Smooth muscle cell (in vitro differentiated cells): Measurements from ENCODE around the gene TUBA4A. TPM values are rescaled to one million over a fixed set of nuclear protein-coding genes. Genes with fewer than 3 reads are reported as not detected.

ENCODE experiments used
- DNase-seq: peaks from one replicate; lab custom pipeline; 2025; ENCODE audit not compliant: unreplicated experiment; lab: John Stamatoyannopoulos, UW
- H2AFZ ChIP-seq: fragments of 200-600 bp; sonication (generic); 2 replicates; pipeline ENCODE4 v1.6.0; 2016; ENCODE audit warnings: antibody characterized with exemption, low read depth, mild to moderate bottlenecking
- H3F3A ChIP-seq: fragments of 200-600 bp; sonication (generic); 2 replicates; pipeline ENCODE4 v1.6.0; 2017; ENCODE audit warnings: antibody characterized with exemption, low read depth
- H3K27ac ChIP-seq: fragments of 200-600 bp; sonication (generic); 2 replicates; pipeline ENCODE4 v1.5.1; 2016; ENCODE audit warnings: low read depth, mild to moderate bottlenecking
- H3K27me3 ChIP-seq: fragments of 200-600 bp; sonication (generic); 2 replicates; pipeline ENCODE4 v1.6.1; 2016; ENCODE audit warnings: low read depth, mild to moderate bottlenecking
- H3K36me3 ChIP-seq: fragments of 200-600 bp; sonication (generic); 2 replicates; pipeline ENCODE4 v1.5.1; 2016; ENCODE audit warnings: low read depth
- H3K4me1 ChIP-seq: fragments of 200-600 bp; sonication (generic); 2 replicates; pipeline ENCODE4 v1.5.1; 2016; ENCODE audit warnings: low read depth
- H3K4me2 ChIP-seq: fragments of 200-600 bp; sonication (generic); 2 replicates; pipeline ENCODE4 v1.6.0; 2016; ENCODE audit warnings: mild to moderate bottlenecking
- H3K4me3 ChIP-seq: fragments of 200-600 bp; sonication (generic); 2 replicates; pipeline ENCODE4 v1.5.1; 2016; ENCODE audit warnings: mild to moderate bottlenecking
- H3K79me2 ChIP-seq: fragments of 200-600 bp; sonication (generic); 2 replicates; pipeline ENCODE4 v1.6.0; 2016; ENCODE audit warnings: low read depth, mild to moderate bottlenecking
- H3K9ac ChIP-seq: fragments of 200-600 bp; sonication (generic); 2 replicates; pipeline ENCODE4 v1.6.0; 2016; ENCODE audit warnings: low read depth
- H3K9me3 ChIP-seq: fragments of 200-600 bp; sonication (generic); replicated peaks from 2 replicates; pipeline ENCODE4 v1.5.1; 2016; ENCODE audit warnings: low read depth
- H4K20me1 ChIP-seq: fragments of 200-600 bp; sonication (generic); 2 replicates; pipeline ENCODE4 v1.6.0; 2016; ENCODE audit warnings: low read depth
- WGBS: methylation state at CpG from one replicate; pipeline ENCODE4 v1.1.7; 2016; ENCODE audit warnings: low lambda C conversion rate; 5-methylcytosine and 5-hydroxymethylcytosine counted together
- polyA plus RNA-seq: library from polyadenylated mRNA; unstranded; fragments of >200 nt; fragmentation: Nextera tagmentation; extraction: Ambion mirVana; gene quantifications from 2 replicates; pipeline ENCODE4 v1.2.1, GENCODE V29; 2016
- total RNA-seq: library from RNA; depleted of rRNA; stranded (reverse); fragments of >200 nt; gene quantifications from 2 replicates; pipeline ENCODE4 v1.2.3, GENCODE V29; 2014
- TF ChIP-seq, protein P1 (sequence below): fragments of 200-600 bp; sonication (generic); IDR thresholded peaks from 2 replicates; pipeline ENCODE4 v1.5.1; 2017; ENCODE audit warnings: borderline replicate concordance, mild to moderate bottlenecking, antibody characterized with exemption; ENCODE audit not compliant: insufficient read depth, poor library complexity, severe bottlenecking

TUBA4A gene
- total and polyA plus RNA-seq, 2 experiments from 2014 or later, result 29.4 to 53.2 TPM

DNA sequence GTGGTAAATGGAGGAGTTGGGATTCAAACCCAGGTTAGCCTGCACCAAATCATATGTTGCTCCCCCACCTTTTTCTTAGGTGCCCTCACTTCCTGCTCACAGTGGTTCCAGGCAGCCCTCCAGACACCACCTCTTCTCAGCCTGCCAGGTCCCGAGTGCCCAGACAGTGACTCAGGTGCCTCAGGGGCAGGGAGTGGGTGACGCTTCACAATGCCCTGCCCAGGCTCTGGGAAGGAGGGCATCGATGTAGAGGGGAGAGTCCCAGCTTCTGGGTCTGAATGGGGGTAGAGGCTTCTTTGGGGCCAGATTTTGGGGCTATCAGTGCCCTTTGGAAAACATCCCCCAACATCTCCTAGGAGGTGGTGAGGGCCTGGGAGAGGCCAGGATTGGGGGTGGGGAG, 20.2 kb upstream of the TUBA4A start:
- Histone ChIP-seq H3K9ac (peak overlapping the region; percentile 93), H3K4me1 (peaks cover 14% of the 10 kb centered on the region), H2AFZ (no peak overlapping the region), H3F3A (peaks cover 12% of the 10 kb centered on the region), H3K36me3 (no peaks in the 10 kb centered on the region), H3K9me3 (no peaks in the 10 kb centered on the region), H3K79me2 (no peaks in the 10 kb centered on the region), H3K27me3 (no peaks in the 10 kb centered on the region), H3K4me3 (no peak overlapping the region), H3K4me2 (peak overlapping the region; percentile 63), H4K20me1 (no peaks in the 10 kb centered on the region), H3K27ac (peak overlapping the region; percentile 98)
- TF ChIP-seq, protein P1, sequence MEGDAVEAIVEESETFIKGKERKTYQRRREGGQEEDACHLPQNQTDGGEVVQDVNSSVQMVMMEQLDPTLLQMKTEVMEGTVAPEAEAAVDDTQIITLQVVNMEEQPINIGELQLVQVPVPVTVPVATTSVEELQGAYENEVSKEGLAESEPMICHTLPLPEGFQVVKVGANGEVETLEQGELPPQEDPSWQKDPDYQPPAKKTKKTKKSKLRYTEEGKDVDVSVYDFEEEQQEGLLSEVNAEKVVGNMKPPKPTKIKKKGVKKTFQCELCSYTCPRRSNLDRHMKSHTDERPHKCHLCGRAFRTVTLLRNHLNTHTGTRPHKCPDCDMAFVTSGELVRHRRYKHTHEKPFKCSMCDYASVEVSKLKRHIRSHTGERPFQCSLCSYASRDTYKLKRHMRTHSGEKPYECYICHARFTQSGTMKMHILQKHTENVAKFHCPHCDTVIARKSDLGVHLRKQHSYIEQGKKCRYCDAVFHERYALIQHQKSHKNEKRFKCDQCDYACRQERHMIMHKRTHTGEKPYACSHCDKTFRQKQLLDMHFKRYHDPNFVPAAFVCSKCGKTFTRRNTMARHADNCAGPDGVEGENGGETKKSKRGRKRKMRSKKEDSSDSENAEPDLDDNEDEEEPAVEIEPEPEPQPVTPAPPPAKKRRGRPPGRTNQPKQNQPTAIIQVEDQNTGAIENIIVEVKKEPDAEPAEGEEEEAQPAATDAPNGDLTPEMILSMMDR, result no peak
- WGBS, result 68% methylated on average over 3 of the region's 3 CpGs
- no peak for DNase-seq

DNA sequence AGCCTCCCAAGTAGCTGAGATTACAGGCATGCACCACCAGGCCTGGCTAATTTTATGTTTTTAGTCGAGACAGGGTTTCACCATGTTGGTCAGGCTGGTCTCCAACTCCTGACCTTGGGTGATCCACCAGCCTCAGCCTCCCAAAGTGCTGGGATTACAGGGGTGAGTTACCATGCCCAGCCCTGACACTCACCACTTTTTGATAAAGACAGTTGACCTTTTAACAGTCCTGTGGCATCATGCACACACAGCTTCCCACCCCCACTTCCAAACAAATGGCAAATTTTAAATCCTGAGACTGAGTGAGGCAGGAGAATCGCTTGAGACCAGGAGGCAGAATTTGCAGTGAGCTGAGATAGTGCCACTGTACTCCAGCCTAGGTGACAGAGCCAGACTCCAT, 19.3 kb upstream of the TUBA4A start:
- no peak overlapping the region for H3K4me3 ChIP-seq
- 35% methylated on average over 2 of the region's 2 CpGs for WGBS
- peaks cover 6% of the 10 kb centered on the region for H3K4me1 ChIP-seq
- H2AFZ ChIP-seq, result no peak overlapping the region
- no peaks in the 10 kb centered on the region for H3K36me3 ChIP-seq
- no peaks in the 10 kb centered on the region for H3K27me3 ChIP-seq
- H3K4me2 ChIP-seq, result no peak overlapping the region
- H4K20me1 ChIP-seq, result no peaks in the 10 kb centered on the region
- TF ChIP-seq, protein P1, result no peak
- peak overlapping the region; percentile 98 for H3K27ac ChIP-seq
- no peaks in the 10 kb centered on the region for H3K79me2 ChIP-seq
- H3K9me3 ChIP-seq, result no peaks in the 10 kb centered on the region
- H3F3A ChIP-seq, result peaks cover 4% of the 10 kb centered on the region
- no peak for DNase-seq
- H3K9ac ChIP-seq, result no peak overlapping the region

DNA sequence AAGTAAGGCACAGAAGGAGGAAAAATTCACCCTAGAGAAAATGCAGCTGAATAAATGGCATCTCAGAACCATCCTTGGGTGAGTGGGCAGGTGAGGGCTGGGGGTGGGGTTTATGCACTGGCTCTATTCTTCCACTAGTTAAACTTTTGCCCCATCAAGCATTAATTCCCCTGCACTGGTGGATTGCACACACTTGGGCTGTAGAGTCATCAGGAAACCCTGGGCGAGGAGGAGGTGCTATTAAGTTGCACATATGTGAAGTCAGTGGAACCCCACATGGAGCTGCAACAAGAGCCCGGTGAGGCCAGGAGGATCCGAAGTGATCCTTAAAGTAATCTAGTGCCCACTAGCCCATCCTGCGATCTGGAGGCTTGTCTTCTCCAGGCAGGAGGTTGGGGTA, 18.6 kb upstream of the TUBA4A start:
- Histone ChIP-seq H4K20me1 (no peaks in the 10 kb centered on the region), H3K36me3 (no peaks in the 10 kb centered on the region), H3K9me3 (no peaks in the 10 kb centered on the region), H3F3A (peaks cover 3% of the 10 kb centered on the region), H3K27me3 (no peaks in the 10 kb centered on the region), H3K27ac (no peak overlapping the region), H3K4me2 (no peak overlapping the region), H2AFZ (no peak overlapping the region), H3K4me3 (no peak overlapping the region), H3K9ac (no peak overlapping the region), H3K4me1 (peaks cover 3% of the 10 kb centered on the region), H3K79me2 (no peaks in the 10 kb centered on the region)
- no peak for DNase-seq
- TF ChIP-seq, protein P1, result no peak
- 90% methylated on average over 4 of the region's 4 CpGs for WGBS

DNA sequence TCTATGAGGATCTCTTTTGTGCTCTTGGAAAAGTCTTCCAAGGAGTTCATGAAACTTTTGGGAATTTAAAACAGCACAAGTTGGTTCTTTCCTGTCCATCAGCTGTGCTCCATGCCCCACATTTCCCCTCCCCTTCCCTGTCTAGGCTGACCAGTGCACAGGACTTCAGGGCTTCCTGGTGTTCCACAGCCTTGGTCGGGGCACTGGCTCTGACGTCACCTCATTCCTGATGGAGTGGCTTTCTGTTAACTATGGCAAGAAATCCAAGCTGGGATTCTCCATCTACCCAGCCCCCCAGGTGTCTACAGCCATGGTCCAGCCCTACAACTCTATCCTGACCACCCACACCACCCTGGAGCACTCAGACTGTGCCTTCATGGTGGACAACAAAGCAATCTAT, 17.3 kb upstream of the TUBA4A start:
- Histone ChIP-seq H3K79me2 (no peaks in the 10 kb centered on the region), H3K9me3 (no peaks in the 10 kb centered on the region), H3K4me1 (peaks cover 3% of the 10 kb centered on the region), H3K27ac (no peak overlapping the region), H3K36me3 (no peaks in the 10 kb centered on the region), H3K4me3 (no peak overlapping the region), H2AFZ (no peak overlapping the region), H3K27me3 (no peaks in the 10 kb centered on the region), H3K9ac (no peak overlapping the region), H3F3A (peaks cover 3% of the 10 kb centered on the region), H4K20me1 (no peaks in the 10 kb centered on the region), H3K4me2 (no peak overlapping the region)
- WGBS, result 89% methylated on average over 2 of the region's 2 CpGs
- TF ChIP-seq, protein P1, result no peak
- DNase-seq, result no peak
